ENCODE data around the gene ZNF708. TPM values are rescaled to one million over a fixed set of nuclear protein-coding genes. Genes with fewer than 3 reads are reported as not detected.
"Not testable (repeated sequence)": the region's sequence is repeated elsewhere in the genome, so short reads cannot be mapped to it uniquely, and the experiment has no call there.

Gene ZNF708
- total RNA-seq, 1 donor from 2014 or later: 10.6 TPM

- DNase-seq (ENCODE audit: extremely low read depth, low read depth, low spot score): no peak
Measured at GRCh38 chr19:21260164-21260847, 68.9 kb downstream of the ZNF708 start.

- DNase-seq (ENCODE audit: extremely low read depth, low read depth, low spot score): not testable (repeated sequence)
Measured at GRCh38 chr19:21259421-21260124, 69.6 kb downstream of the ZNF708 start.

- no peak for DNase-seq (ENCODE audit: extremely low read depth, low read depth, low spot score)
Measured at GRCh38 chr19:21256722-21257121, 72.5 kb downstream of the ZNF708 start.

Other genes starting within 250 kb of the ZNF708 start
- gene ZNF714, start 247.2 kb downstream of the ZNF708 start, total RNA-seq: 2.9 and 5.8 TPM in 2 replicates
- gene ZNF431, start 187.4 kb downstream of the ZNF708 start, total RNA-seq: 3.8 and 4.6 TPM in 2 replicates
- 3.9 and 12.1 TPM in 2 replicates for gene ZNF738, start 29.6 kb upstream of the ZNF708 start, total RNA-seq
- 3.5 and 11.4 TPM in 2 replicates for gene ZNF493, start 67.7 kb upstream of the ZNF708 start, total RNA-seq
- gene ZNF429, start 176.2 kb upstream of the ZNF708 start, total RNA-seq: 3.9 and 5.4 TPM in 2 replicates

All from glomerular endothelial cell (primary cell).